ENCODE data around the gene AIPL1.

Gene AIPL1

DNA sequence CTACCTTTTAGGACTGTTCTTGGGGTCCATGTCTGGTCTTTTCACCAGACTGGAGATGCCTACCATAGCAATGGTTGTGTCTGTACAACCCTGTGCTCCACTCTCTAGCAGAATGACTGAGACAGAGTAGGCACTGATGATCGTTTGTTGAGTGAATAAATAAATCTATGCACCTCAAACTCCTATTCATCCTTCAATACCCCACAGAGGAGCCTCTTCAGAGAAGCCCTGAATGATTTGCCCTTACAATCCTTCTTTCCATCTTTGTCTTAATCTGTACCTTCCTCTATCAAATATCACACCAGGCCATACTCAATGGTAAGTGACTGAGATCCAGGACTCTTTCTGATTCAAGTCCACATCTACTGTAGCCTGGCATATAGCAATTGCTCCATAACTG lies 32.6 kb upstream of the AIPL1 start:
- no peak for DNase-seq (ENCODE audit: low read depth in 2 of 2)

DNA sequence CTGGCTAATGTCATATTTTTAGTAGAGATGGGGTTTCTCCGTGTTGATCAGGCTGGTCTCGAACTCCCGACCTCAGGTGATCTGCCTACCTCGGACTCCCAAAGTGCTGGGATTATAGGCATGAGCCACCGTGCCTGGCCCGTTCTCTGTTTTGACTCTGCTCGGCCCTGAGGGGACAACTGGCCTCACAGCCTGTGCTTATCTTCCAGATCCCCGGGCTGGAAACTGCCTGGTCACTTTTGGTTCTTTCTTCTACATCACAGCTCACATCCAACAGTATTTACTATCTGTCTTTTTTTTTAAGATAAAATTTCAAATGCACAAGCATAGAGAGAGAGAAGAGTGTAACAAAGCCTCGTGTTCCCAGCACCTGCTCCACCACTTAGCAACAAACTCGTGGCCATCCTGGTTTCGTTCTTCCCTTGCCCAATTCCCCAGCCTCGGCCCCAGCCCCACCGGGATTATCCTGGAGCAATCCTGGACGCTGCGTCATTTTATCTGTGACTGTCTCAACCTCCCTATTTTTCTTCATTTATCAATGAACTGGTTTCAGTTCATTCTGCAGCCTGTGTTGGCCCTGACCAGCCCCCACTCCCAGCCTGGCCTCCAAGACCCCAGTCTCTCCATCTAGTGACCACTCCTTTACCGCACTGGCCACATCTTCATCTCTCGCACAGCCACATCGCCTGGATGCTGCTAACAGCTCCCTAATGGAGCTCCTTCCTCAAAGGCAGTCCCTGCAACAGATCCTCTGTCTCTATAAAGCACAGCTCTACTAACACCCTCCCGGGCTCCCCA lies 30.5 kb upstream of the AIPL1 start:
- DNase-seq (ENCODE audit: low read depth in 2 of 2): no peak

GRCh38 chr17:6464446-6465041 lies 29.6 kb upstream of the AIPL1 start:
- no peak for DNase-seq (ENCODE audit: low read depth in 2 of 2)

- DNase-seq (ENCODE audit: low read depth in 2 of 2): no peak
Measured at GRCh38 chr17:6463616-6464445, 28.9 kb upstream of the AIPL1 start.

- DNase-seq (ENCODE audit: low read depth in 2 of 2): no peak
Measured at GRCh38 chr17:6462692-6463091, 27.8 kb upstream of the AIPL1 start.

GRCh38 chr17:6461792-6462524 lies 27.0 kb upstream of the AIPL1 start:
- DNase-seq (ENCODE audit: low read depth in 2 of 2): no peak

DNA sequence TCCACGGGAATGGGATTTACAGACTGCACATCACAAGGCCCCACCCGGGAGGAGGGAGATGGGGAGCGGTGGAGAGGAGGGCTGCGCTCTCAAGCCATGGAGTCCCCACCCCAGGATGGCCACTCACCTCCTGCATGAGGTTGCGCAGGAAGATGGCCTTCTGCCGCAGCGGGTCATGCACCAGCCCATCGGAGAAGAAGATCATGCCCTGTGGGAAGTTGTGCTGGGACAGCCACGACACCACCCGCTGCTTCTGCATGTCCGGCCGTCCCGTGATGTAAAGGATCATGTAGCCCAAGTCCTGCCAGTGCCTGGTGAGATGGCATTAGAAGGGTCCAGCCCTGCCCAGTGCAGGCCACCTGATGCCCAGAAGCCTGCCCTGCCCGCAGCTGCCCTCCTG lies 26.3 kb upstream of the AIPL1 start:
- no peak for DNase-seq (ENCODE audit: low read depth in 2 of 2)

GRCh38 chr17:6460531-6461161 lies 25.7 kb upstream of the AIPL1 start:
- no peak for DNase-seq (ENCODE audit: low read depth in 2 of 2)

- no peak for DNase-seq (ENCODE audit: low read depth in 2 of 2)
Measured at GRCh38 chr17:6458460-6458950, 23.6 kb upstream of the AIPL1 start.

GRCh38 chr17:6457688-6458459 lies 23.0 kb upstream of the AIPL1 start:
- no peak for DNase-seq (ENCODE audit: low read depth in 2 of 2)

- DNase-seq (ENCODE audit: low read depth in 2 of 2): no peak
Measured at GRCh38 chr17:6456914-6457687, 22.2 kb upstream of the AIPL1 start.

DNA sequence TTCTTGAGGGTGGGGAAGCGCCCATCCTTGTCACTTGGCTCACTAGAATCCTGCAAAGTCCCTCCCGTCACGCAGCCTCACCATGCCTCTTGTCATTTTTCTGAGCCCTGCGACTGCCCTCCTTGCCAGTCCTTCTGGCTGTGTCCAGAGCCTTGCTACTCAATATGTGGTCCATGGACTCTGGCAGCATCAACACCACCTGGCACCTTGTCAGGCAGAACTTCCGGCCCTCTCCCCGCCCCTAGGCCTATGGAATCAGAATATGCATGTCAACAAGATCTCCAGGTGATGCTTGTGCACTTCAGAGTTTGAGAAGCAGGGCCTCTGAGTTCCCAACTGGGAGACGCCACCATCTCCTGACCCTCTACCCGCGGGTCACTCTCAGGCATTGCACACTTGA lies 21.4 kb upstream of the AIPL1 start:
- DNase-seq (ENCODE audit: low read depth in 2 of 2): no peak

GRCh38 chr17:6455321-6455705 lies 20.4 kb upstream of the AIPL1 start:
- no peak for DNase-seq (ENCODE audit: low read depth in 2 of 2)

DNA sequence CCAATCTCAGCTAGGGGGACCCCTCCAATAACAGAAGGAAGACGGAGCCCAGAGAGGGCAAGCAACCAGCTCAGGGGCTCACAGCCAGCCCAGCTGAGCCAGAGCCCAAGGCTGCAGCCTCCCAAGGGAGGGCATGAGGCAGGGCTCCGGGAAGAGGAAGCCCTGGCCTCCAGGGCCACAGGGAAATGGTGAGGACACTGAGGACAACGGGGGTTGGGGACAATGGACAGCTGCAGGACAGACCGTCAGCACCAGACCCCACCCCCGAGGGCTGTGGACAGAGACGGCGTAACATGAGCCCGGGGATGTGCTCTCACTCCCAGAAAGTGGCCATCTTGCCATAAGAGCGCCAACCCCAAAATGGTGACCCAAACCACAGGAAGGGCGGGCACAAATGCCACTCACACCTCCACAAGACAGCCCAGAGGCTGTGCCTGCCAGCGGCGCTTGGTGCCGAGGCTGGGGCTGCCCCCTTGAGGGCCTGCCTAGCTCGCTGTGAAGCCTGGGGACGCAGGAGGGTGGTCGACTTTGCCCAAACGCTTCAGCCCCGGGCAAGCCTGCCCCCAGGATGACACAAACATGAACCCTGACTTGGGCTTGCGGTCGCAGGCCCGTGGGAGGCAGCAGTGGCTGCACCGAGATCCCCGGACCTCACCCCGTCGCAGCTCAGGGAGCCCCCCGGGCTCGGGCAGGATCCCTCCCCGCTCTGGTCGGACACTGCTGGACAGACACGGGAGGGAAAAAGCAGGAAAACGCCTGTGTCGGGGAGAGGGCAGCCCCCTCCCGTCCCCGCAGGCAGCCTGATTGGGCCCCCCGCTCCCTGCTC lies 19.8 kb upstream of the AIPL1 start:
- DNase-seq (ENCODE audit: low read depth in 2 of 2): no peak

- no peak for DNase-seq (ENCODE audit: low read depth in 2 of 2)
Measured at GRCh38 chr17:6453279-6454024, 18.5 kb upstream of the AIPL1 start.

DNA sequence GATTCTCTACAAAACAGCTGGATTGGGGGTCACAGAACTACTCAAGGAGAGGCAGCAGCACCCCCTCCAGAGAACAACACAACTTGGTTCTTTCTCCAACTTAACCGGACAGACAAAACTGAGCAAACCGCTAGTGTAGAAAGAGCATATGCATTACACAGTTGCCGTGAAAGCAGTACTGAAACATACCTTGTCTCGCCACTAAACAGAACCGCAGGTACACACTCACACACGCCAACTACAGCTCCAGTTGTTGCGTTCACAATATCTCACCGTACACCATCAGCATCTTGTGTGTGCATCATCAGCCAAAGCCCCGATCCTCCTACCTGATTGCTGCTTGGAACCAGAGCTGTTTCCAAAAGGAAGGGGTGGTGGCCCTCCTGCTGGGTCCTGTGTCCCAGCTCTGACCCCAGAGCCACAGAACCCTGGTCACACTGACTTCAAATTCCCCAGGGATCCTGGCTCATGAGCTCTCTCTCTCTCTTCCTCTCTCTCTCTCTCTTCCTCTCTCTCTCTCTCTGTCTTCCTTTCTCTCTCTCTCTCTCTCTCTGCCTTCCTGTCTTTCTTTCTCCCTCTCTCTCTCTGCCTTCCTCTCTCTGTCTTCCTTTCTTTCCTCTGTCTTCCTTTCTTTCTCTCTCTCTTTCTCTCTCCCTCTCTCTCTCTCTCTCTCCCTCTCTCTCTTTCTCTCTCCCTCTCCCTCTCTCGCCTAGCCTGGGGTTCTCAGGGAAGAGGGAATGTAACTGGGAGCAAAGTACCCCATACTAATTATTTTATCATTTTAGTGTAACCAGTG lies 17.7 kb upstream of the AIPL1 start:
- DNase-seq (ENCODE audit: low read depth in 2 of 2): no peak

Data from fibroblast of skin of left biceps (primary cell).